Fibroblast of skin of scalp (primary cell): ENCODE results near the gene HIF1AN.

ENCODE experiments used
- DNase-seq: peaks from one replicate; pipeline ENCODE4 v3.0.0-alpha.2; 2013

The HIF1AN gene

GRCh38 chr10:100522107-100522801, 13.5 kb upstream of the HIF1AN start:
- DNase-seq: no peak

GRCh38 chr10:100522945-100523344, 12.8 kb upstream of the HIF1AN start:
- no peak for DNase-seq

- DNase-seq: no peak
These were observed 11.5 kb upstream of the HIF1AN start for GRCh38 chr10:100524206-100524605.

GRCh38 chr10:100524638-100525037, 11.1 kb upstream of the HIF1AN start:
- no peak for DNase-seq

- DNase-seq: no peak
These were observed 7.4 kb upstream of the HIF1AN start for GRCh38 chr10:100528123-100528886.

GRCh38 chr10:100528921-100529474, 6.7 kb upstream of the HIF1AN start:
- no peak for DNase-seq

- DNase-seq: peak; percentile 87
These were observed 6.1 kb upstream of the HIF1AN start, which contains the start of gene NDUFB8 for GRCh38 chr10:100529475-100530298. Gene NDUFB8 (minus strand): TSS chr10:100529871. CDS start chr10:100529851, 20 bp downstream.

- DNase-seq: no peak
These were observed 4.0 kb upstream of the HIF1AN start for GRCh38 chr10:100531761-100532160.

- no peak for DNase-seq
These were observed 1.0 kb upstream of the HIF1AN start for GRCh38 chr10:100534726-100535125.

- no peak for DNase-seq
These were observed 417 bp upstream of the HIF1AN start for GRCh38 chr10:100535338-100535714.

GRCh38 chr10:100537475-100537874, 1.7 kb downstream of the HIF1AN start:
- no peak for DNase-seq

GRCh38 chr10:100544950-100545349, 9.2 kb downstream of the HIF1AN start:
- no peak for DNase-seq

GRCh38 chr10:100551196-100551595, 15.5 kb downstream of the HIF1AN start:
- no peak for DNase-seq

GRCh38 chr10:100551738-100552137, 16.0 kb downstream of the HIF1AN start:
- DNase-seq: no peak

GRCh38 chr10:100553929-100554328, 18.2 kb downstream of the HIF1AN start:
- DNase-seq: no peak

GRCh38 chr10:100554902-100555301, 19.2 kb downstream of the HIF1AN start:
- no peak for DNase-seq

- DNase-seq: no peak
These were observed 24.5 kb downstream of the HIF1AN start for GRCh38 chr10:100560248-100560647.

GRCh38 chr10:100561005-100561404, 25.3 kb downstream of the HIF1AN start:
- DNase-seq: no peak

- DNase-seq: peak; percentile 74
These were observed 26.4 kb downstream of the HIF1AN start for GRCh38 chr10:100562008-100562672.

GRCh38 chr10:100565206-100565985, 29.7 kb downstream of the HIF1AN start:
- no peak for DNase-seq

GRCh38 chr10:100566561-100566960, 30.8 kb downstream of the HIF1AN start:
- no peak for DNase-seq
